ENCODE measurements around the gene LIN28B. TPM values are rescaled to one million over a fixed set of nuclear protein-coding genes. Genes with fewer than 3 reads are reported as not detected.

The LIN28B gene
- total RNA-seq, 1 donor from 2014 or later: not detected

- DNase-seq (ENCODE audit: low read depth): no peak
Observed at GRCh38 chr6:104957301-104958177, 632 bp downstream of the LIN28B start.

GRCh38 chr6:104958178-104959025 lies 1.5 kb downstream of the LIN28B start:
- H3K4me3 ChIP-seq (ENCODE audit: low read depth, low read length): no peak overlapping the region
- DNase-seq (ENCODE audit: low read depth): no peak
- TF ChIP-seq CTCF (conservative IDR thresholded peaks at IDR 0.05; ENCODE audit: low read depth, low read length): no peak

More at GRCh38 chr6:104957301-104958177, 632 bp downstream of the LIN28B start:
- TF ChIP-seq CTCF (conservative IDR thresholded peaks at IDR 0.05; ENCODE audit: low read depth, low read length): no peak
- no peak overlapping the region for H3K4me3 ChIP-seq (ENCODE audit: low read depth, low read length)

GRCh38 chr6:104959026-104959858 lies 2.3 kb downstream of the LIN28B start:
- TF ChIP-seq CTCF (conservative IDR thresholded peaks at IDR 0.05; ENCODE audit: low read depth, low read length): no peak
- no peak for DNase-seq (ENCODE audit: low read depth)
- no peak overlapping the region for H3K4me3 ChIP-seq (ENCODE audit: low read depth, low read length)

GRCh38 chr6:104969108-104969507 lies 12.2 kb downstream of the LIN28B start:
- no peak for DNase-seq (ENCODE audit: low read depth)
- no peak for TF ChIP-seq CTCF (conservative IDR thresholded peaks at IDR 0.05; ENCODE audit: low read depth, low read length)
- H3K4me3 ChIP-seq (ENCODE audit: low read depth, low read length): no peak overlapping the region

GRCh38 chr6:104969785-104970581 lies 13.1 kb downstream of the LIN28B start:
- DNase-seq (ENCODE audit: low read depth): no peak
- H3K4me3 ChIP-seq (ENCODE audit: low read depth, low read length): no peak overlapping the region
- TF ChIP-seq CTCF (conservative IDR thresholded peaks at IDR 0.05; ENCODE audit: low read depth, low read length): no peak

GRCh38 chr6:104973404-104973803 lies 16.5 kb downstream of the LIN28B start:
- no peak overlapping the region for H3K4me3 ChIP-seq (ENCODE audit: low read depth, low read length)
- DNase-seq (ENCODE audit: low read depth): no peak
- TF ChIP-seq CTCF (conservative IDR thresholded peaks at IDR 0.05; ENCODE audit: low read depth, low read length): no peak

Data from epithelial cell of proximal tubule (primary cell).